Measurements from ENCODE around the gene SMYD3.

DNA sequence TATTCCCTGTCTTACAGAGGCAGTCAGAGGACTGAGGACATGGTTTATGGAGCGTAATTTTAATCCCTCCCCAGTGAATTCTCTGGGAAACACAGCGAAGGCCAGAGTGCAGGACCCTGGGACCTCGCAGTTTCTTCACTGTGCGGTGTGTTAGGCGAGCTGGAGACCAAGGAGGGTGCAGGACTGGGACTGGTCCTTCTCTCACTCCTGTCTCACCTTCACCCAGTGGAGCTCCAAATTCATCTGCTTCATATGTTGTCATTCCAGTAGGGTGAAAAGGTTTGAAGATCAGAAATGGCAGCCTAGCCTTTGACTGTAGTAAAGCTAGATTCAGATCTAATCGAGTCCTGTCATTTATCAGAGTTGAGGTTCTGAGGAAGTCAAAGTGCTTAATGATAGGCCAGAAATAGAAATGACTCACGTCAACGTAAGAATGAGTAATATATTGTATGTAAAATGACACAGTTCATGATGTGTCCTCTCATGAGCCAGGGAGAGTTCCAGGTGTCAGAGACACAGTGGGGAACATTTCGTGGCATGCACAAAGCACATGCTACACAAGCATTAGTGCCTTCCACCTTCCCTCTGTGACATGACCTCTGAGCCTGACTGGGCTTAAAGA, 647.5 kb downstream of the SMYD3 start:
- TF ChIP-seq NFRKB (IDR thresholded peaks at IDR 0.05) (no peak), CTBP1 (IDR thresholded peaks at IDR 0.05; ENCODE audit: borderline replicate concordance) (no peak), BHLHE40 (IDR thresholded peaks at IDR 0.05; ENCODE audit: borderline replicate concordance) (no peak), FOXA1 (IDR thresholded peaks at IDR 0.05) (no peak), ELF4 (IDR thresholded peaks at IDR 0.05) (no peak), ZNF384 (IDR thresholded peaks at IDR 0.05) (no peak), FOXK2 (IDR thresholded peaks at IDR 0.05) (no peak), HDGF (IDR thresholded peaks at IDR 0.05; ENCODE audit: borderline replicate concordance) (no peak), SP1 (IDR thresholded peaks at IDR 0.05) (no peak)

All from HEK293T (cell line).